Measurements from ENCODE around the gene HYDIN. TPM values are rescaled to one million over a fixed set of nuclear protein-coding genes. Genes with fewer than 3 reads are reported as not detected.

HYDIN gene
- total and polyA plus RNA-seq, 9 of the 15 experiments (the other 6 are each of a cell fraction or from before 2014, with no cell fraction given) = 0.08 to 0.43 (median 0.14) TPM; not detected in 1

DNA sequence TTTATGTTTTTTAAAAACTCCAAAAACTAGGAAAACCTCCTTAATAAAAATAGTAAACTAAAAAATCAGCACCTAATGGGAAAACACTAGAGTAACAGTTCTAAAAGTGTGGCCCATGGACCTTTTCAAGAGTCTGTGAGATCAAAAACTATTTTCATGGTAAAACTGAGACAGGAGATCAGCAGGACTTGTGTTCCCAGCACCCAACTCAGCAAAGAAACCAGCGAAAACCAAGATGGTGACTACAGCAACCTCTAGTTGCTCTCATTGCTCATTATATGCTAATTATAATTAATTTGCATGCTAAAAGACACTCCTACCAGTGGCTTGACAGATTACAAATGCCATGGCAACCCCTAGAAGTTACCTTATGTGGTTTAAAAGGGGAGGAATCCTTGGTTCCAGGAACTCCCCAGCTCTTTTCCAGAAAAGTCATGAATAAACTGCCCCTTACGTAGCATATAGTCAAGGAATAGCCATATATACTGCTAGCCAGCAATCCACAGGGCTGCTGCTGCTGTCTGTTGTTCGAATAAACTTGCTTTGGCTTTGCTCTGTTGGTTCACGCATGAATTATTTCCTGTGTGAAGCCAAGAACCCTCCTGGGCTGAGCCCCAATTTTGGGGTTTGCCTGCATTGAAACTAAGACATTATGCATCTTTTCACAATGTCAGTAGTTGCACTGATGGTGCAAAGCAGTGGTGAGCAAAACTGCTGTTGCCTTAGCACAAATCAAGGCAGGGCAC lies 46.2 kb upstream of the HYDIN start (continued):
- TF ChIP-seq ARID1B (IDR thresholded peaks at IDR 0.05) (0 out of 2 replicates have a peak, but pooled peaks have one; percentile 3), BHLHE40 (IDR thresholded peaks at IDR 0.05; ENCODE audit: low read length) (no peak), ZNF766 (CRISPR knock-in tag; conservative IDR thresholded peaks at IDR 0.05) (peak; percentile 90), BMI1 (IDR thresholded peaks at IDR 0.05; ENCODE audit: low read length) (peak; percentile 66; the same call in 1 of the 2 replicates), POLR2B (IDR thresholded peaks at IDR 0.05; ENCODE audit: low read depth, partially characterized antibody) (no peak), YY1 (IDR thresholded peaks at IDR 0.05; ENCODE audit: borderline replicate concordance in 1 of 3, control insufficient read depth in 1 of 3, extremely low read depth in 1 of 3, insufficient read depth in 3 of 3, insufficient read length in 1 of 3, insufficient replicate concordance in 2 of 3, low read depth in 1 of 3, low read length in 2 of 3) (no peak), LARP7 (IDR thresholded peaks at IDR 0.05) (no peak), CCNT2 (IDR thresholded peaks at IDR 0.05; ENCODE audit: borderline replicate concordance, extremely low read depth, insufficient read length, low read depth, low read length) (no peak), PRMT5 (CRISPR knock-in tag; IDR thresholded peaks at IDR 0.05) (no peak), MAZ (CRISPR knock-in tag; conservative IDR thresholded peaks at IDR 0.05 in 1 of 2, IDR thresholded peaks at IDR 0.05 in 1 of 2) (no peak)
- TF ChIP-seq, protein P1, sequence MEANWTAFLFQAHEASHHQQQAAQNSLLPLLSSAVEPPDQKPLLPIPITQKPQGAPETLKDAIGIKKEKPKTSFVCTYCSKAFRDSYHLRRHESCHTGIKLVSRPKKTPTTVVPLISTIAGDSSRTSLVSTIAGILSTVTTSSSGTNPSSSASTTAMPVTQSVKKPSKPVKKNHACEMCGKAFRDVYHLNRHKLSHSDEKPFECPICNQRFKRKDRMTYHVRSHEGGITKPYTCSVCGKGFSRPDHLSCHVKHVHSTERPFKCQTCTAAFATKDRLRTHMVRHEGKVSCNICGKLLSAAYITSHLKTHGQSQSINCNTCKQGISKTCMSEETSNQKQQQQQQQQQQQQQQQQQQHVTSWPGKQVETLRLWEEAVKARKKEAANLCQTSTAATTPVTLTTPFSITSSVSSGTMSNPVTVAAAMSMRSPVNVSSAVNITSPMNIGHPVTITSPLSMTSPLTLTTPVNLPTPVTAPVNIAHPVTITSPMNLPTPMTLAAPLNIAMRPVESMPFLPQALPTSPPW (CRISPR knock-in tag; IDR thresholded peaks at IDR 0.05) = 0 out of 2 replicates have a peak, but pooled peaks have one; percentile 22
- TF ChIP-seq, protein P2, sequence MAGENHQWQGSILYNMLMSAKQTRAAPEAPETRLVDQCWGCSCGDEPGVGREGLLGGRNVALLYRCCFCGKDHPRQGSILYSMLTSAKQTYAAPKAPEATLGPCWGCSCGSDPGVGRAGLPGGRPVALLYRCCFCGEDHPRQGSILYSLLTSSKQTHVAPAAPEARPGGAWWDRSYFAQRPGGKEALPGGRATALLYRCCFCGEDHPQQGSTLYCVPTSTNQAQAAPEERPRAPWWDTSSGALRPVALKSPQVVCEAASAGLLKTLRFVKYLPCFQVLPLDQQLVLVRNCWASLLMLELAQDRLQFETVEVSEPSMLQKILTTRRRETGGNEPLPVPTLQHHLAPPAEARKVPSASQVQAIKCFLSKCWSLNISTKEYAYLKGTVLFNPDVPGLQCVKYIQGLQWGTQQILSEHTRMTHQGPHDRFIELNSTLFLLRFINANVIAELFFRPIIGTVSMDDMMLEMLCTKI (IDR thresholded peaks at IDR 0.05; ENCODE audit: partially characterized antibody) = no peak
- TF ChIP-seq, protein P3, sequence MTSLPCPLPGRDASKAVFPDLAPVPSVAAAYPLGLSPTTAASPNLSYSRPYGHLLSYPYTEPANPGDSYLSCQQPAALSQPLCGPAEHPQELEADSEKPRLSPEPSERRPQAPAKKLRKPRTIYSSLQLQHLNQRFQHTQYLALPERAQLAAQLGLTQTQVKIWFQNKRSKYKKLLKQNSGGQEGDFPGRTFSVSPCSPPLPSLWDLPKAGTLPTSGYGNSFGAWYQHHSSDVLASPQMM (CRISPR knock-in tag; IDR thresholded peaks at IDR 0.05) = no peak
- TF ChIP-seq, protein P4, sequence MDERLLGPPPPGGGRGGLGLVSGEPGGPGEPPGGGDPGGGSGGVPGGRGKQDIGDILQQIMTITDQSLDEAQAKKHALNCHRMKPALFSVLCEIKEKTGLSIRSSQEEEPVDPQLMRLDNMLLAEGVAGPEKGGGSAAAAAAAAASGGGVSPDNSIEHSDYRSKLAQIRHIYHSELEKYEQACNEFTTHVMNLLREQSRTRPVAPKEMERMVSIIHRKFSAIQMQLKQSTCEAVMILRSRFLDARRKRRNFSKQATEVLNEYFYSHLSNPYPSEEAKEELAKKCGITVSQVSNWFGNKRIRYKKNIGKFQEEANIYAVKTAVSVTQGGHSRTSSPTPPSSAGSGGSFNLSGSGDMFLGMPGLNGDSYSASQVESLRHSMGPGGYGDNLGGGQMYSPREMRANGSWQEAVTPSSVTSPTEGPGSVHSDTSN (CRISPR knock-in tag; IDR thresholded peaks at IDR 0.05; ENCODE audit: low read depth) = no peak
- TF ChIP-seq, protein P4 (tag; conservative IDR thresholded peaks at IDR 0.05; ENCODE audit: low read depth) = peak; percentile 77
